Psoas muscle (tissue), 8 donors: Measurements from ENCODE around the gene PALMD. TPM values are rescaled to one million over a fixed set of nuclear protein-coding genes. Genes with fewer than 3 reads are reported as not detected.

Experiments used
- ATAC-seq, 4 donors: fragments of 200-7000 bp; cut with Tn5 transposase; one replicate each; pipeline ENCODE4 v1.9.1; 2020; ENCODE audit warnings: moderate library complexity in 3 of 4, mild to moderate bottlenecking in 2 of 4
- DNase-seq, 2 donors: peaks; one replicate each; pipeline ENCODE4 v3.0.0-alpha.2; 2020
- H3K27ac ChIP-seq: fragments of 200-600 bp; one replicate; pipeline ENCODE4 v1.8.0; 2022
- H3K27me3 ChIP-seq, 3 donors: fragments of 200-600 bp in 1 of 3; one replicate each; pipeline versions ENCODE4 v1.6.1 to v1.8.0; 2013 to 2022; ENCODE audit warnings: low read length in 2 of 3, mild to moderate bottlenecking in 2 of 3, moderate library complexity in 1 of 3; ENCODE audit not compliant: insufficient read depth in 3 of 3
- H3K36me3 ChIP-seq, 2 donors: fragments of 200-600 bp in 1 of 2; one replicate each; pipeline versions ENCODE4 v1.6.1 to v1.8.0; 2013 to 2022; ENCODE audit warnings: low read depth in 1 of 2, mild to moderate bottlenecking in 1 of 2, moderate library complexity in 1 of 2; ENCODE audit not compliant: insufficient read depth in 1 of 2
- H3K4me1 ChIP-seq: fragments of 200-600 bp; one replicate; pipeline ENCODE4 v1.8.0; 2022
- H3K4me3 ChIP-seq: fragments of 200-600 bp; one replicate; pipeline ENCODE4 v1.8.0; 2022; ENCODE audit warnings: mild to moderate bottlenecking
- H3K9me3 ChIP-seq: fragments of 200-600 bp; one replicate; pipeline ENCODE4 v1.8.0; 2022
- WGBS, 3 donors: extraction: QIAGEN DNeasy Blood & Tissue Kit; methylation state at CpG; one replicate each; pipeline versions ENCODE4 v1.1.6 to v1.1.7; 2013; 5-methylcytosine and 5-hydroxymethylcytosine counted together
- intact Hi-C, 2 donors: fragments of 100-400 bp; cut with DNase I; formaldehyde crosslinking; loops; one replicate each; pipeline versions ENCODE4 v1.11.0 to v1.14.2; 2022
- long read RNA-seq, 2 donors: library from polyadenylated mRNA; unstranded; transcript quantifications; one replicate each; pipeline ENCODE4 v2.0.0, GENCODE V29; 2021
- polyA plus RNA-seq, 3 donors: library from polyadenylated mRNA; stranded (reverse); fragments of 200-250 nt; gene quantifications; one replicate each; pipeline ENCODE4 v1.2.3, GENCODE V29; 2013
- total RNA-seq, 4 donors: library from RNA; stranded (reverse); fragmentation: NEBNext Ultra II Directional in 2 of 4; extraction: Animal tissue kit (Norgen Biotek cat#: 25700) in 2 of 4; gene quantifications; one replicate each; pipeline versions ENCODE4 v1.2.1 to v1.2.4, GENCODE V29; 2021 to 2023
- TF ChIP-seq, protein P1 (sequence below): fragments of 200-600 bp; IDR thresholded peaks from one replicate; pipeline ENCODE4 v1.8.0; 2022; ENCODE audit warnings: antibody characterized with exemption
- donor health status: healthy with polysubstance abuse.
- donor health status: DM: no; HTN: no; CAD: no; lungs with moderate emphysema.
- donor health status: Bipolar disorder and iron deficiency.
- donor health status: healthy.
- donor health status: DM: yes; HTN: yes; CAD: no.
- donor health status: DM: no; HTN: no; CAD: no.
- donor health status: DM: no; HTN: no; CAD: no.
- donor health status: DM: yes; HTN: yes; CAD: no.

Gene PALMD, protein sequence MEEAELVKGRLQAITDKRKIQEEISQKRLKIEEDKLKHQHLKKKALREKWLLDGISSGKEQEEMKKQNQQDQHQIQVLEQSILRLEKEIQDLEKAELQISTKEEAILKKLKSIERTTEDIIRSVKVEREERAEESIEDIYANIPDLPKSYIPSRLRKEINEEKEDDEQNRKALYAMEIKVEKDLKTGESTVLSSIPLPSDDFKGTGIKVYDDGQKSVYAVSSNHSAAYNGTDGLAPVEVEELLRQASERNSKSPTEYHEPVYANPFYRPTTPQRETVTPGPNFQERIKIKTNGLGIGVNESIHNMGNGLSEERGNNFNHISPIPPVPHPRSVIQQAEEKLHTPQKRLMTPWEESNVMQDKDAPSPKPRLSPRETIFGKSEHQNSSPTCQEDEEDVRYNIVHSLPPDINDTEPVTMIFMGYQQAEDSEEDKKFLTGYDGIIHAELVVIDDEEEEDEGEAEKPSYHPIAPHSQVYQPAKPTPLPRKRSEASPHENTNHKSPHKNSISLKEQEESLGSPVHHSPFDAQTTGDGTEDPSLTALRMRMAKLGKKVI
- 100 to 1,000 TPM in 3 of 4 donors, 10 to 100 TPM in 1; 46.2 to 219 (median 113) TPM for total RNA-seq
- polyA plus RNA-seq: 100 to 1,000 TPM in 1 of 3 donors, 10 to 100 TPM in 2; 54.4 to 130 (median 59.4) TPM
- long read RNA-seq, donor 1, transcript PALMD-201 (8 exons, 2,510 nt): major isoform, 22 of 47 reads
- long read RNA-seq, donor 1, partial matches to known transcripts: 18 of 47 reads
- long read RNA-seq, donor 1, other reads (novel, unspliced or antisense): 7 of 47 reads
- long read RNA-seq, donor 2, transcript PALMD-201 (8 exons, 2,510 nt): major isoform, 12 of 22 reads
- long read RNA-seq, donor 2, partial matches to known transcripts: 8 of 22 reads
- long read RNA-seq, donor 2, other reads (novel, unspliced or antisense): 2 of 22 reads

DNA sequence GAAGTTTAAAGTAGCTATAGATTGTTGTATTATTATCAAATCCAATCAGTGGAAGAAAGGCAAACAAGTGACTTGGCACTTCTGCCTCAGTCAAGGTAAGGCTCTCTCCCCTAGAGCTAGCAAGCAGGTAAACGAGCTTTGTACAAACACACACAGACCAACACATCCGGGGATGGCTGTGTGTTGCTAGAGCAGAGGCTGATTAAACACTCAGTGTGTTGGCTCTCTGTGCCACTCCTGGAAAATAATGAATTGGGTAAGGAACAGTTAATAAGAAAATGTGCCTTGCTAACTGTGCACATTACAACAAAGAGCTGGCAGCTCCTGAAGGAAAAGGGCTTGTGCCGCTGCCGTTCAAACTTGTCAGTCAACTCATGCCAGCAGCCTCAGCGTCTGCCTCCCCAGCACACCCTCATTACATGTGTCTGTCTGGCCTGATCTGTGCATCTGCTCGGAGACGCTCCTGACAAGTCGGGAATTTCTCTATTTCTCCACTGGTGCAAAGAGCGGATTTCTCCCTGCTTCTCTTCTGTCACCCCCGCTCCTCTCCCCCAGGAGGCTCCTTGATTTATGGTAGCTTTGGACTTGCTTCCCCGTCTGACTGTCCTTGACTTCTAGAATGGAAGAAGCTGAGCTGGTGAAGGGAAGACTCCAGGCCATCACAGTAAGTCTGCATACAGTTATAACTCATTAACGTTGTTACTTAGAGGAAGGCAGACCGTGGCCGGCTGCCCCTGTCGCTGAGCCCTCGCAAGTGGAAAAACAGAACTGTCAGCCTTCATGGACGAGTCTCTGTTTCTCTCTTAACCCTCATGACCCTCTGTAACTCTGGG is at the start of gene PALMD:
Gene PALMD, plus strand, starts transcription at position 415 of the 833 bp plus-strand sequence. Its CDS starts 205 bp downstream, at position 620.
- peaks cover 21% of the 10 kb centered on the region for H3K4me1 ChIP-seq
- H3K27ac ChIP-seq: peak within 1 kb of the TSS; percentile 92
- ATAC-seq (peak; percentile 84 to 88 (median 84)), DNase-seq (peak; percentile 70 to 86)
- H3K9me3 ChIP-seq: no peaks in the 10 kb centered on the region
- peaks cover 0 to 10% of the 10 kb centered on the region in 2 donors for H3K36me3 ChIP-seq
- TF ChIP-seq, protein P1, sequence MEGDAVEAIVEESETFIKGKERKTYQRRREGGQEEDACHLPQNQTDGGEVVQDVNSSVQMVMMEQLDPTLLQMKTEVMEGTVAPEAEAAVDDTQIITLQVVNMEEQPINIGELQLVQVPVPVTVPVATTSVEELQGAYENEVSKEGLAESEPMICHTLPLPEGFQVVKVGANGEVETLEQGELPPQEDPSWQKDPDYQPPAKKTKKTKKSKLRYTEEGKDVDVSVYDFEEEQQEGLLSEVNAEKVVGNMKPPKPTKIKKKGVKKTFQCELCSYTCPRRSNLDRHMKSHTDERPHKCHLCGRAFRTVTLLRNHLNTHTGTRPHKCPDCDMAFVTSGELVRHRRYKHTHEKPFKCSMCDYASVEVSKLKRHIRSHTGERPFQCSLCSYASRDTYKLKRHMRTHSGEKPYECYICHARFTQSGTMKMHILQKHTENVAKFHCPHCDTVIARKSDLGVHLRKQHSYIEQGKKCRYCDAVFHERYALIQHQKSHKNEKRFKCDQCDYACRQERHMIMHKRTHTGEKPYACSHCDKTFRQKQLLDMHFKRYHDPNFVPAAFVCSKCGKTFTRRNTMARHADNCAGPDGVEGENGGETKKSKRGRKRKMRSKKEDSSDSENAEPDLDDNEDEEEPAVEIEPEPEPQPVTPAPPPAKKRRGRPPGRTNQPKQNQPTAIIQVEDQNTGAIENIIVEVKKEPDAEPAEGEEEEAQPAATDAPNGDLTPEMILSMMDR: no peak
- no peaks in the 10 kb centered on the region for H3K27me3 ChIP-seq
- 2 to 7% (median 3%) methylated on average over 17 of the region's 17 CpGs for WGBS, 3 donors
- intact Hi-C loops: loop anchor here in 1 of 2 donors (2.0 kb wide), 1 partner anchor 39 kb away; no protein-coding TSS in a partner anchor
- H3K4me3 ChIP-seq: peak within 1 kb of the TSS; percentile 72

DNA sequence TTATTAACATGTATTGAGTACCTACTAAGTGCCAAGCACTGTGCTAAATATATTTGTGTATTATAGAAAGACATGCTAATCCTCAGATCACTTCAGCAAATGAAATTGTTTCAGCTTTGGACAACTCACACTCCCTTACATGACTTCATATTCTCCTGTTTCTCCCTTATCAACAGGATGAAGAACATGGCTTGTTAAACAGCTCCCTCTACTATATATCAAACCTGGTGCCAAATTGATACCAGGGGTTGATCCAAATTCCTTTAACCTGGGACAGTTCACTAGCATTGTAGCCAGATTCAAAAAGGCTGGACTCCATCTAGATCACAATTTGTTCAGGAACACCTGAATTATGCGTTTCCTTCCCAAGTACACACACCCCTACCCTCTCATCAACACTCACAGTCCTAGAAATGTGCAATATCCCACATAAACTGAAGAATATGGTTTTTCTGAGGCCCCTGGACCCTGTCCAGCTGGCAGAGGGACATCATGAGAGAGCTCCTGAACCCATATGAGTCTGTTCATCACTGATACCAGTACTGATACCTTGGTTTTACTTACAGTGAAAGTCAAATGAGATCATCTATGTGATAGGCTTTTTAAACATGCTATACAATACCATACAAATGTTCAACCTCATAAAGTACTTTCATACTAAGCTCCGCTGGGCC is 47.0 kb upstream of the PALMD start:
- intact Hi-C loops: no loop called here
- WGBS, 3 donors: 84 to 93% (median 90%) methylated on average over 2 of the region's 2 CpGs
- TF ChIP-seq, protein P1: no peak
- Histone ChIP-seq H3K4me3 (no peak overlapping the region), H3K4me1 (no peaks in the 10 kb centered on the region), H3K9me3 (no peaks in the 10 kb centered on the region), H3K27ac (no peak overlapping the region), H3K27me3 (no peaks in the 10 kb centered on the region), H3K36me3 (no peaks in the 10 kb centered on the region)
- DNase-seq: peak in 1 of 2 donors; percentile 19
- ATAC-seq: peak in 1 of 4 donors; percentile 26

DNA sequence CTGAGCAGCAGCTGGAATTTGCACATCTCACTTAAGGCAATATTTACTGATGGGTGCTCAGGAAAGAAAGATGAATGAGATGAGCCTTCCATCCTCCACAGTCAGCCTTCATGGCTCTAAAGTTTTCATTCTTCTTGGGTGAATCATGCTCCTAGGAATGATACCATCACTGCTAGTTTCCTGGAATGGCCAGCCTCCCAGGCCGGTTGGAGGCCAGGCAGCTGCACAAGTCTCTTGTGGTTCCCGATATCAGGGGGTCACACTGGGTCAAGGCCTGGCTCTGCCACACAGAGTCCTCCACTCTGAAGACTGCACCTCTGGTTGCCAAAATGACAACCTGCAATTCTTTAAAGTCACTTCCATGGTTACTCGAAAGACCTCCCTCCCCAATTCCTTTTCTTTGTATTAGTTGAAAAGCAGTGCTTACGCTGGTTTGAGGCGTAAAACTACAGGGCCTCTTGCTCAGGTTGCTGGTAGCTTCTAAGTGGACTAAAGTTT is 46.2 kb upstream of the PALMD start:
- Histone ChIP-seq H3K9me3 (no peaks in the 10 kb centered on the region), H3K4me3 (no peak overlapping the region), H3K27me3 (no peaks in the 10 kb centered on the region), H3K4me1 (no peaks in the 10 kb centered on the region), H3K36me3 (no peaks in the 10 kb centered on the region), H3K27ac (no peak overlapping the region)
- DNase-seq: peak; percentile 54 to 59
- TF ChIP-seq, protein P1: no peak
- intact Hi-C loops: no loop called here
- 56 to 72% (median 61%) methylated on average over 5 of the region's 5 CpGs for WGBS, 3 donors
- peak in 3 of 4 donors; percentile 46 to 75 (median 49) for ATAC-seq

DNA sequence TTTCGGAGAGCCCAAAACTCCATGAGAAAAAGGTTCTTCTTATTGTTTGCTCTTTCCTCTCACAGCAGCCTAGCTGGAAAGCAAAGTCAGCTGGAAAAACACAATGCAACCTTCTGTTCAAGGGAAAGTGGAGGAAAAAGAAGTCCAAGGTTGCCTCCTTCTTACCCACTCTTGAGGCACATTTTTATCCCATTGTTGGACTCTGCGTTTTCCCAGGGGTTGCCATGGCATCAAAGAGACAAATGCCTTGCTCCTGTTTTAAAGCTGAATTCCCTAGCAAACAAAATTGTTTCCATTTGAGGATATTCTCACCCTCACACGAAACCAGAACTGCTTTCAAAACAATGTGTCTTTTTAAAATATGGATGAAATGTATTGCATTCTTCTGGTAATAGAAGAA is 45.1 kb upstream of the PALMD start:
- DNase-seq (no peak), ATAC-seq (no peak)
- Histone ChIP-seq H3K36me3 (no peaks in the 10 kb centered on the region), H3K4me1 (no peaks in the 10 kb centered on the region), H3K27me3 (no peaks in the 10 kb centered on the region), H3K9me3 (no peaks in the 10 kb centered on the region), H3K27ac (no peak overlapping the region), H3K4me3 (no peak overlapping the region)
- intact Hi-C loops: no loop called here
- TF ChIP-seq, protein P1: no peak
- 55 to 60% (median 57%) methylated on average over 3 of the region's 3 CpGs for WGBS, 3 donors
